Large intestine (tissue), 3 donors: ENCODE data around the gene MGRN1. TPM values are rescaled to one million over a fixed set of nuclear protein-coding genes. Genes with fewer than 3 reads are reported as not detected.
"Not testable (repeated sequence)": the region's sequence is repeated elsewhere in the genome, so short reads cannot be mapped to it uniquely, and the experiment has no call there.

ENCODE experiments used
- DNase-seq, 2 donors: peaks; one replicate each; pipeline versions ENCODE4 v3.0.0 to v3.0.0-alpha.2; 2013
- H3K27ac ChIP-seq: one replicate; pipeline ENCODE4 v1.5.1; 2013; ENCODE audit warnings: low read length
- H3K27me3 ChIP-seq: 2 replicates; pipeline ENCODE4 v1.6.1; 2013; ENCODE audit warnings: low read length; ENCODE audit not compliant: control insufficient read depth, insufficient read depth
- H3K36me3 ChIP-seq: 2 replicates; pipeline ENCODE4 v1.6.1; 2013; ENCODE audit warnings: low read length; ENCODE audit not compliant: control insufficient read depth, insufficient read depth
- H3K4me1 ChIP-seq: one replicate; pipeline ENCODE4 v1.6.1; 2013; ENCODE audit warnings: low read length; ENCODE audit not compliant: control insufficient read depth, insufficient read depth
- H3K4me3 ChIP-seq: one replicate; pipeline ENCODE4 v1.5.1; 2013; ENCODE audit warnings: low read length
- H3K9me3 ChIP-seq: one replicate; pipeline ENCODE4 v1.6.1; 2013; ENCODE audit warnings: mild to moderate bottlenecking, low read depth, low read length, moderate library complexity; ENCODE audit not compliant: control insufficient read depth
- WGBS: methylation state at CpG from one replicate; pipeline ENCODE4 v1.1.5; 2013; ENCODE audit warnings: low lambda C conversion rate; ENCODE audit not compliant: insufficient coverage; 5-methylcytosine and 5-hydroxymethylcytosine counted together
- polyA plus RNA-seq: library from polyadenylated mRNA; unstranded; fragments of 120-200 nt; gene quantifications from one replicate; pipeline ENCODE4 v1.2.1, GENCODE V29; 2013

MGRN1 gene
- polyA plus RNA-seq, 1 donor, result 52.9 TPM

GRCh38 chr16:4640572-4641305, 16.1 kb downstream of the MGRN1 start:
- no peak overlapping the region for H3K27ac ChIP-seq
- H3K4me3 ChIP-seq, result no peak overlapping the region
- no peaks in the 10 kb centered on the region for H3K27me3 ChIP-seq
- no peak for DNase-seq
- H3K4me1 ChIP-seq, result peaks cover 12% of the 10 kb centered on the region
- WGBS, result no CpG with 5 or more reads among the region's 19 CpGs
- H3K9me3 ChIP-seq, result no peaks in the 10 kb centered on the region
- peaks cover 23% of the 10 kb centered on the region for H3K36me3 ChIP-seq

GRCh38 chr16:4641306-4641687, 16.7 kb downstream of the MGRN1 start:
- H3K9me3 ChIP-seq, result peaks cover under 1% of the 10 kb centered on the region
- WGBS, result no CpG with 5 or more reads among the region's 5 CpGs
- H3K27me3 ChIP-seq, result no peaks in the 10 kb centered on the region
- peaks cover 12% of the 10 kb centered on the region for H3K4me1 ChIP-seq
- no peak overlapping the region for H3K27ac ChIP-seq
- no peak overlapping the region for H3K4me3 ChIP-seq
- peaks cover 27% of the 10 kb centered on the region for H3K36me3 ChIP-seq
- DNase-seq, result no peak

- H3K27ac ChIP-seq, result no peak overlapping the region
- H3K4me1 ChIP-seq, result peaks cover 12% of the 10 kb centered on the region
- no peak overlapping the region for H3K4me3 ChIP-seq
- peaks cover 33% of the 10 kb centered on the region for H3K36me3 ChIP-seq
- 90% methylated on average over 4 of the region's 14 CpGs for WGBS
- no peak for DNase-seq
- H3K9me3 ChIP-seq, result peaks cover 7% of the 10 kb centered on the region
- H3K27me3 ChIP-seq, result no peaks in the 10 kb centered on the region
These were observed 17.3 kb downstream of the MGRN1 start for GRCh38 chr16:4641895-4642294.

GRCh38 chr16:4646773-4647643, 22.4 kb downstream of the MGRN1 start:
- Histone ChIP-seq H3K4me3 (no peak overlapping the region), H3K4me1 (peaks cover 2% of the 10 kb centered on the region), H3K36me3 (peaks cover 45% of the 10 kb centered on the region), H3K9me3 (peaks cover 23% of the 10 kb centered on the region), H3K27ac (no peak overlapping the region), H3K27me3 (no peaks in the 10 kb centered on the region)
- no peak for DNase-seq
- no CpG with 5 or more reads among the region's 22 CpGs for WGBS

GRCh38 chr16:4647644-4647980, 23.0 kb downstream of the MGRN1 start:
- Histone ChIP-seq H3K9me3 (peaks cover 25% of the 10 kb centered on the region), H3K36me3 (peaks cover 51% of the 10 kb centered on the region)
- WGBS, result no CpG with 5 or more reads among the region's 8 CpGs

GRCh38 chr16:4648917-4649316, 24.3 kb downstream of the MGRN1 start:
- Histone ChIP-seq H3K27ac (no peak overlapping the region), H3K36me3 (peaks cover 55% of the 10 kb centered on the region), H3K27me3 (no peaks in the 10 kb centered on the region), H3K9me3 (peaks cover 27% of the 10 kb centered on the region), H3K4me3 (no peak overlapping the region), H3K4me1 (peaks cover 21% of the 10 kb centered on the region)
- 100% methylated on average over 1 of the region's 13 CpGs for WGBS
- no peak for DNase-seq

More at GRCh38 chr16:4647644-4647980, 23.0 kb downstream of the MGRN1 start:
- Histone ChIP-seq H3K27me3 (no peaks in the 10 kb centered on the region), H3K4me1 (peaks cover 8% of the 10 kb centered on the region), H3K27ac (no peak overlapping the region), H3K4me3 (no peak overlapping the region)
- no peak for DNase-seq

- Histone ChIP-seq H3K36me3 (peaks cover 56% of the 10 kb centered on the region), H3K9me3 (peaks cover 27% of the 10 kb centered on the region), H3K4me1 (peaks cover 31% of the 10 kb centered on the region), H3K27me3 (no peaks in the 10 kb centered on the region), H3K4me3 (no peak overlapping the region), H3K27ac (no peak overlapping the region)
- DNase-seq, result no peak
- WGBS, result no CpG with 5 or more reads among the region's 25 CpGs
These were observed 25.3 kb downstream of the MGRN1 start for GRCh38 chr16:4649744-4650442.

GRCh38 chr16:4650443-4651074, 25.9 kb downstream of the MGRN1 start:
- not testable (repeated sequence) for H3K27ac ChIP-seq, H3K27me3 ChIP-seq, H3K4me3 ChIP-seq
- Histone ChIP-seq H3K4me1 (peaks cover 38% of the 10 kb centered on the region), H3K9me3 (peaks cover 27% of the 10 kb centered on the region), H3K36me3 (peaks cover 58% of the 10 kb centered on the region)
- peak; percentile 60 to 66 for DNase-seq
- WGBS, result no CpG with 5 or more reads among the region's 15 CpGs

- 60% methylated on average over 1 of the region's 13 CpGs for WGBS
- no peak for DNase-seq
- Histone ChIP-seq H3K36me3 (peaks cover 55% of the 10 kb centered on the region), H3K4me1 (peaks cover 49% of the 10 kb centered on the region), H3K27ac (no peak overlapping the region), H3K27me3 (no peaks in the 10 kb centered on the region), H3K4me3 (no peak overlapping the region), H3K9me3 (peaks cover 21% of the 10 kb centered on the region)
These were observed 27.2 kb downstream of the MGRN1 start for GRCh38 chr16:4651827-4652226.

- no peak for DNase-seq
- Histone ChIP-seq H3K4me3 (no peak overlapping the region), H3K27ac (peak overlapping the region; percentile 92), H3K4me1 (peaks cover 56% of the 10 kb centered on the region), H3K36me3 (peaks cover 57% of the 10 kb centered on the region), H3K9me3 (peaks cover 16% of the 10 kb centered on the region), H3K27me3 (no peaks in the 10 kb centered on the region)
- no CpG with 5 or more reads among the region's 25 CpGs for WGBS
These were observed 27.9 kb downstream of the MGRN1 start for GRCh38 chr16:4652561-4652960.
